Smooth muscle cell (in vitro differentiated cells): ENCODE results near the gene SRGAP1. TPM values are rescaled to one million over a fixed set of nuclear protein-coding genes. Genes with fewer than 3 reads are reported as not detected.
"Not testable (repeated sequence)": the region's sequence is repeated elsewhere in the genome, so short reads cannot be mapped to it uniquely, and the experiment has no call there.

Experiments used
- DNase-seq: peaks from one replicate; lab custom pipeline; 2025; ENCODE audit not compliant: unreplicated experiment; lab: John Stamatoyannopoulos, UW
- H2AFZ ChIP-seq: fragments of 200-600 bp; sonication (generic); 2 replicates; pipeline ENCODE4 v1.6.0; 2016; ENCODE audit warnings: antibody characterized with exemption, low read depth, mild to moderate bottlenecking
- H3F3A ChIP-seq: fragments of 200-600 bp; sonication (generic); 2 replicates; pipeline ENCODE4 v1.6.0; 2017; ENCODE audit warnings: antibody characterized with exemption, low read depth
- H3K27ac ChIP-seq: fragments of 200-600 bp; sonication (generic); 2 replicates; pipeline ENCODE4 v1.5.1; 2016; ENCODE audit warnings: low read depth, mild to moderate bottlenecking
- H3K27me3 ChIP-seq: fragments of 200-600 bp; sonication (generic); 2 replicates; pipeline ENCODE4 v1.6.1; 2016; ENCODE audit warnings: low read depth, mild to moderate bottlenecking
- H3K36me3 ChIP-seq: fragments of 200-600 bp; sonication (generic); 2 replicates; pipeline ENCODE4 v1.5.1; 2016; ENCODE audit warnings: low read depth
- H3K4me1 ChIP-seq: fragments of 200-600 bp; sonication (generic); 2 replicates; pipeline ENCODE4 v1.5.1; 2016; ENCODE audit warnings: low read depth
- H3K4me2 ChIP-seq: fragments of 200-600 bp; sonication (generic); 2 replicates; pipeline ENCODE4 v1.6.0; 2016; ENCODE audit warnings: mild to moderate bottlenecking
- H3K4me3 ChIP-seq: fragments of 200-600 bp; sonication (generic); 2 replicates; pipeline ENCODE4 v1.5.1; 2016; ENCODE audit warnings: mild to moderate bottlenecking
- H3K79me2 ChIP-seq: fragments of 200-600 bp; sonication (generic); 2 replicates; pipeline ENCODE4 v1.6.0; 2016; ENCODE audit warnings: low read depth, mild to moderate bottlenecking
- H3K9ac ChIP-seq: fragments of 200-600 bp; sonication (generic); 2 replicates; pipeline ENCODE4 v1.6.0; 2016; ENCODE audit warnings: low read depth
- H3K9me3 ChIP-seq: fragments of 200-600 bp; sonication (generic); replicated peaks from 2 replicates; pipeline ENCODE4 v1.5.1; 2016; ENCODE audit warnings: low read depth
- H4K20me1 ChIP-seq: fragments of 200-600 bp; sonication (generic); 2 replicates; pipeline ENCODE4 v1.6.0; 2016; ENCODE audit warnings: low read depth
- CTCF ChIP-seq: fragments of 200-600 bp; sonication (generic); IDR thresholded peaks from 2 replicates; pipeline ENCODE4 v1.5.1; 2017; ENCODE audit warnings: borderline replicate concordance, mild to moderate bottlenecking, antibody characterized with exemption; ENCODE audit not compliant: insufficient read depth, poor library complexity, severe bottlenecking
- WGBS: methylation state at CpG from one replicate; pipeline ENCODE4 v1.1.7; 2016; ENCODE audit warnings: low lambda C conversion rate; 5-methylcytosine and 5-hydroxymethylcytosine counted together
- polyA plus RNA-seq: library from polyadenylated mRNA; unstranded; fragments of >200 nt; fragmentation: Nextera tagmentation; extraction: Ambion mirVana; gene quantifications from 2 replicates; pipeline ENCODE4 v1.2.1, GENCODE V29; 2016
- total RNA-seq: library from RNA; depleted of rRNA; stranded (reverse); fragments of >200 nt; gene quantifications from 2 replicates; pipeline ENCODE4 v1.2.3, GENCODE V29; 2014

Gene SRGAP1
- total and polyA plus RNA-seq, 2 experiments from 2014 or later: 4.0 to 5.9 TPM

- TF ChIP-seq CTCF: no peak
- no peak overlapping the region for H3K4me3 ChIP-seq
- WGBS: 97% methylated on average over 4 of the region's 4 CpGs
- no peak overlapping the region for H3K9ac ChIP-seq
- no peak overlapping the region for H2AFZ ChIP-seq
- H3K36me3 ChIP-seq: peaks cover 13% of the 10 kb centered on the region
- no peaks in the 10 kb centered on the region for H3F3A ChIP-seq
- H4K20me1 ChIP-seq: no peaks in the 10 kb centered on the region
- H3K27me3 ChIP-seq: no peaks in the 10 kb centered on the region
- H3K4me2 ChIP-seq: no peak overlapping the region
- H3K27ac ChIP-seq: no peak overlapping the region
- no peaks in the 10 kb centered on the region for H3K4me1 ChIP-seq
- H3K79me2 ChIP-seq: no peaks in the 10 kb centered on the region
- no peaks in the 10 kb centered on the region for H3K9me3 ChIP-seq
- no peak for DNase-seq
Observed at GRCh38 chr12:64109706-64110105, 265.2 kb downstream of the SRGAP1 start.

- no peak overlapping the region for H3K27ac ChIP-seq
- TF ChIP-seq CTCF: no peak
- no peak for DNase-seq
- H3K9ac ChIP-seq: no peak overlapping the region
- no peaks in the 10 kb centered on the region for H3K79me2 ChIP-seq
- H3K27me3 ChIP-seq: no peaks in the 10 kb centered on the region
- peaks cover 19% of the 10 kb centered on the region for H3K36me3 ChIP-seq
- H4K20me1 ChIP-seq: no peaks in the 10 kb centered on the region
- H2AFZ ChIP-seq: no peak overlapping the region
- H3F3A ChIP-seq: no peaks in the 10 kb centered on the region
- no peak overlapping the region for H3K4me2 ChIP-seq
- H3K4me1 ChIP-seq: no peaks in the 10 kb centered on the region
- no peaks in the 10 kb centered on the region for H3K9me3 ChIP-seq
- no peak overlapping the region for H3K4me3 ChIP-seq
Observed at GRCh38 chr12:64110864-64111263, 266.4 kb downstream of the SRGAP1 start.

- Histone ChIP-seq H3K4me3 (no peak overlapping the region), H2AFZ (no peak overlapping the region), H3K79me2 (no peaks in the 10 kb centered on the region), H3K4me1 (no peaks in the 10 kb centered on the region), H3K9me3 (no peaks in the 10 kb centered on the region), H3K36me3 (peaks cover 15% of the 10 kb centered on the region), H3F3A (no peaks in the 10 kb centered on the region), H3K9ac (no peak overlapping the region), H3K27ac (no peak overlapping the region), H3K27me3 (no peaks in the 10 kb centered on the region), H4K20me1 (no peaks in the 10 kb centered on the region), H3K4me2 (no peak overlapping the region)
- 98% methylated on average over 2 of the region's 2 CpGs for WGBS
- DNase-seq: no peak
- TF ChIP-seq CTCF: no peak
Observed at GRCh38 chr12:64116969-64117368, 272.5 kb downstream of the SRGAP1 start.

GRCh38 chr12:64120568-64120967 is 276.1 kb downstream of the SRGAP1 start:
- Histone ChIP-seq H3K4me1 (no peaks in the 10 kb centered on the region), H2AFZ (no peak overlapping the region), H3K36me3 (peaks cover 5% of the 10 kb centered on the region), H3K27ac (no peak overlapping the region), H3F3A (no peaks in the 10 kb centered on the region), H4K20me1 (no peaks in the 10 kb centered on the region), H3K4me2 (no peak overlapping the region), H3K4me3 (no peak overlapping the region), H3K9ac (no peak overlapping the region), H3K9me3 (no peaks in the 10 kb centered on the region), H3K27me3 (no peaks in the 10 kb centered on the region), H3K79me2 (no peaks in the 10 kb centered on the region)
- DNase-seq: no peak
- TF ChIP-seq CTCF: no peak

GRCh38 chr12:64121086-64121485 is 276.6 kb downstream of the SRGAP1 start:
- H4K20me1 ChIP-seq, H3K36me3 ChIP-seq, H3K4me1 ChIP-seq, H3K4me2 ChIP-seq, H3K27me3 ChIP-seq, H3K79me2 ChIP-seq, H3K9ac ChIP-seq, H3K27ac ChIP-seq, H3F3A ChIP-seq, H2AFZ ChIP-seq, H3K9me3 ChIP-seq, DNase-seq, H3K4me3 ChIP-seq: not testable (repeated sequence)
- WGBS: 89% methylated on average over 3 of the region's 3 CpGs
